GM21528 (cell line): Measurements from ENCODE around the gene C1QTNF1.

Experiments used
- ATAC-seq: cut with Tn5 transposase; IDR thresholded peaks from one replicate; pipeline ENCODE4 v1.9.1; 2021; ENCODE audit warnings: mild to moderate bottlenecking, moderate library complexity; ENCODE audit not compliant: unreplicated experiment, low FRiP score

The C1QTNF1 gene

DNA sequence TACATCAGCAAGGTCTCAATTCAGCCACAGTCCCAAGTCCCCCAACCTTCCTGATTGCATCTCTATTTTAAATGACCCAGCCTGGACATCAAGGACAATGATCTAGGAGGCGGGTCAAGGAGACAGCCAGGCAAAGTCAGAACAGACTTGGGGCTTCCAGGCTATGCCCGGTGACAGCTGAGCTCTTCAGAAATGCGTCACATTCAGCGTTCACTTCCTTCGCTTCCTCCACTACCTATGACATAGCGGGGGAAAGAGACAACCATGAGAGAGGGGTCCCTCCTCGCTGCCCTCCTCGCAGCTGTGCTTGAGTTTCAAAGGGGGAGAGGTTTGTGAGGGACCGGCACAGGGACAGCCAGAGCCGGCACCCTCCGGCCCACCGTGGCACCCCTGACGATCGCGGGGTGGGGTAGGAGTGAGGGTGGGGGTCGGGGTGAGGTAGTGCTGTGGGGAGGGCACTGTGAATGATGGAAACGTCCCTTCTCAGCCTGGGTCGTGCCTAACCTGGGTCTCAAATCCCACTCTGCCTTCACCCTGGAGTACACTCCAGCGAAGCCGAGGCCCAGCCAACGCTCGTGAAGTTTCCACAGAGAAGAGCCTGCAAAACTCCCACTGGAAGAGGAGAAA lies 31.9 kb upstream of the C1QTNF1 start:
- no peak for ATAC-seq

DNA sequence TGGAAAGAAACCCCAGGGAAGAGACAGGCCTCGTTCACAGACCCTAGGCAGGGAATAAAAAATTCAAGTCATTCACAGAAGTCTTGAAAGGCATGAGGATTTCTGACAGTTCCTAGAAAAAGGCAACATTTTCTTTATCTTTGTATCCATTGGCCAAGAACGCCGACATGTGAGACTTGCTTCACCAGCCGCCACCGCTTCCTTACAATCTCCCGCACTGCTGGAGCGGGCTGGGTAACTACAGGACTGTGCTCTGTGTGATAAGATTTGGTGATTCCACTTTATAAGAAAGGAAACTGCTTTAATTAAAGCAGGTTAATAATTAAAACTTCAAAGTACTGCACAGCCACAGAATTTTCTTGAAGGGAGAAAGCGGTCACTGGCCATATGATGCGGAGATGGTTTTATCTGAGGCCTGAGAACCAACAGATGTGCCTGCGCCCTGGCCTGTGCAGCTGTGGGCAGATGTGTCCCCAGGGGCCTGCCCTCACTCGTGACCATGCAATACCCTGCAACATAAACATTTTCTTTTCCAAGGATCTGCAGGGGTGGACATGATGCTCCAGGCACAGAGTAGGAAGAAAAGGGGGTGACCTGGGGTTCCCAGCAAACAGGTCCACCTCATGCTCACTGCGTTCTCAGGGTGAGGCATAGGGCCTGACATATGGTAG lies 31.3 kb upstream of the C1QTNF1 start:
- ATAC-seq = no peak

DNA sequence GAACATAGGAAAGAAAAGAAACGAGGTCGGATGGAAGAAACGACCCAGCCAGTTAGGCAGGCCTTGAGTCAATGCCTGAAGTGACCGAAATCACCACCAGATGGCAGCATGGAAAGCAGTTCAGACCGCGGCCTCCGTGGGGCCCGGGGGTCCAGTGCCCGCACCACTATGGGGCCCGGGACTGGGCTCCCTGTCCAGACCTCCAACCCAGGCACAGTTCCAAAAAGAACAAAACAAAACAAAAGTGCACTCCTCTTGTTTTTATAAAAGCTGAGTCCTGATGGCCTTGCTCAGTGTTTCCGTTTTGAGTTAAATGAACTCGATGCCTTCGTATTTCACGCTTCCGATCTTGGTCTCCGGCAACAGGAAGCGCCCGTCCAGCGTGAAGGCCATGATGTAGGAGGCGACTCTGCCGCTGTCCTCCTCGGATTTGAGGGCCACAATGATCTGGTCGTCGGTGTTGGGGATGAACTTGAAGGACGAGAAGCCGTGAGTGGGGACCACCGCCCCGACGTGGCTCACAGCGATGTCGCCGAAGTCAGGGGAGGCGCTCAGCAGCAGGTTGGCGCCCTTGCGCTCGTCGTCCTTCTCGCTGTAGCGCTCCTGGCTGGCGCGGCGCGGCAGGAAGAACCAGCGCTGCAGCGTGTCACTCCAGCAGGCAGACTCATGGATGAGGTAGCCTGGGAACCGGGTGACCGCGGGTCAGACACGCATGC lies 30.6 kb upstream of the C1QTNF1 start:
- no peak for ATAC-seq

DNA sequence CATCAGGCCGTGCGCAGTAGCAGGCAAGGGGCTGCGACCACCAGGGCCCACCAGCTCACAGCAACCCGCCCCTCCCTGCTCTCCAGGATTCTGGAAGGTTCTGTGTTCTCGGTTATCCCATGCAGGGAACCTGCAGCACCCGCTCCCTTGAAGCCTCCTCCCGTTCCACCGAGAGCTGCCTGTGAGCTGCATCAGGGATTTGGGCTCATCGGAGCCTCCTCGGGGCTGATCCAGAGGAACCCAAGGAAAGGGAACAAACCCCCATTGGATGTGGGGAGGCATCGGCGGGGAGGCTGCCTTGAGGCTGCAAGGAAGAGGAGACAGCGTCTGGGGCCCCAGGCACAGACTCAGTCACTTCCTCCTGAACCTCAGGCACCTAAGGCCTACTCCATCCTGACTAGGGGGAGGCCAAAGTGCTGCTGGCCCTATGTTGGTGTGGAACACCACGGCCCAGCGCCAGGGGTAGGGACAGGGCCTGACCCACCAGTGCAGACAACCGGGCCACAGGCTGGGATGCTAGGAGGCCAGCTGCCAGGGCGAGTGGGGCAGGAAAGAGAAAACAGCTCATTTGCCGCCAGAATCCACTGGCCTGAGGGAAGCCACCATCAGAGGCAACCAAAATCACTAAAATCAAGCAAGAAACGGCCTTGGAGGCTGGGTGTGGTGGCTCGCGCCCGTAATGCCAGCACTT lies 29.8 kb upstream of the C1QTNF1 start:
- ATAC-seq = no peak

DNA sequence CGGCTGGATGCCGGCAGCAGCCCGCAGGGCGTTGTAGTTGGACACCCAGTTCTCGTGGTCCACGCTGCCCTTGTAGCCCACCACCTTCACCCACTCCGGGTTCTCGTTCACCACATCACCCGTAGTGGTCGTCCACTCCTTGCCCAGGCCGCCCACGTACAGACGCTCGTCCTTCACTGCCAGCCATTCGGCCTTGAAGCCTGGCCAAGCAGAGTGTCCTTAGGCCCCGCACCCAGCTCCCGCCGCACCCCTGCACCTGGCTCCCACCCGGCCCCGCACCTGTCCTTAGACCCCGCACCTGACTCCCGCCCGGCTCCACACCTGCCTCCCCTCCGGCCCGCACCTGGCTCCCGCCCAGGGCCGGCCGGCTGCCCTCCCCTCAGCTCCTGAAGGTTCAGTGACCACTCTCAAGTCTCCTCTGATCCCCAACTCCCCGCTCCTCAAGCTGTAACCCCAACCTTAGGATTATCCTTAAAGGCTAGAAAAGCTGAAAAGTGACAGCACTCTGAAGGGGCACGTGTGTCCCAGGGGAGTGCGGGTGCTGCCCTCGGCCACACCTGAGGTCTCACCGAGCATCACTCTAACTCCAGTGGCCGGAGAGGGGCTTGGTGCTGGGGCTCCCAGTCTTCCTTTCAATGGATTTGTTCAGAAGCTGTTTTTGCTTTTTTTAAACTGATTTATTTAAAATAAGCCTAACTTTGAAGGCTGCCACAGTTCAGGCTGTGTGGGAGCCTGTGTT lies 28.8 kb upstream of the C1QTNF1 start:
- no peak for ATAC-seq

DNA sequence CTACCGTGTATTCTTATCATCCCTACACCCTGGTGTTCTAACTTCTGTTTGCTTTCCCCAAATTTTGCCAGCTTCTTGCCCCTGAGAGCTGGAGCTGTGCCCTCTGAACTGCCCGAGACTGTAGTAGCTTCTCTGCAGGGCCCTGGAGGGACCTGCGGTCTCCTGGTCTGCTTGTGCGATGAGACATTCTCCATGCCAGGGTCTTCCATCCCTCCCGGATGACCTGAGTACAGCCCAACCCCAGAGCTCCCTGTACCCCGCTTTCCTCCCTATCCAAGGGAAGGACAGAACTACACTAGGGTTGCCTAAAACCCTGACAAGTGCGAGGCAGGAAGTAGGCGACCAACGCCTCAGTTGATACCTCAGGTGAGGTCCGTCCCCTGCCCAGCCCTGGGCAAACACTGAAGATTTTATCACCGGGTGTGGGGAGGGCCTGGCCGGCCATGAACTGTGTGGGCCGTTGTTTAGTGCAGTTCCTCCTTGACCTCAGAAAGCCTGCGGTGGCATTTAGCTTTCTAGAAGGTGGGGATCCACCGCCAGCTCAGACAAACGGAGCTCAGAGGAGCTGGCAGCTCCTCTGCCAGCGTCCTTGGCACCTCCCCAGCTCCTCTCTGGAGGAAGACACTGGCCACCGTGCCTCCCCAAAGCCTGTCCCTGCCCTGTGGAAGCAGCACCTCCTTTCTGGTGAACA lies 28.1 kb upstream of the C1QTNF1 start:
- no peak for ATAC-seq

DNA sequence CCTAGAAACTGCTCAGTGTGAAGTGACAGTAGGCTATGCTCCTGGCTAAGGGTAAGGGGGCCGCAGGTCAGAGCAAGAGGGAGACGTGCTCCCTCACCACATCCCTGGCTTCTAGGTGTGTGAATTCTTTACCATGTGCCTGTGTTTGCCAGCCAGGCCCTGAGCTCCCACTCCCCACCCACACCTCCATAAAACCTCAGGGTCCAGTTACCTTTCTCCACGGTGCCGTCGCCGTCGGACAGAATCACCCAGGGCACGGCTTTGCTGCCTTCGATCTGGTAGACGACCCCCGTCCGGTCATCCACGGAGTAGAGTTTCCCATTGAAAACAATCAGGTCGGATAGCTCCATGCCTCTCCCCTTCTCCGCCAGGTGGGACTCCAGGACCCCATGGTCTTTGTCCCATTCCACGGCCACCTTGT lies 27.2 kb upstream of the C1QTNF1 start:
- ATAC-seq = no peak

DNA sequence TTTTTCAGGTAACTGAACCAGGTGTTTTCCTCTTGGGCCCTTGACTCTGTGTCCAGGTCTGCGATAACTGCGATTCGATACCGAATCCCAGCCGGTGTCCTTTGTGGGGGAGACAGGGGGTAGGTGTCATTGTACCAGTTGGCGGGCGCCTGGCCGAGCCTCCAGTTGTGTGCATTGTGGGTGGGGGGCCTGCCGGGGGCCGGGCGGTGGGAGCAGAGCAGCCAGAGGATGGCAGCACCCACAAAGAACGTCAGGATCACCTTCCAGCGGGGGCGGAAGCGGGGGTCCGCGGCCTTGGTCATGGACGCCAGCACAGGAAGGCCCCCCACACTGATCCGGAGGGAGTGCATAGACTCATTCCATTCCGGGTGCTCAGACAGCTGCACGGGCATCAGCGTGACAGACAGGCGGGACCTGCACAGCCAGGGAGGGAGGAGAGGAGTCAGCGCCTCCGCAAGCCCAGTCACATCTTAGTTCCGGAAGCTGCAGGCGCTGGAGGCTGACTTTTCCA lies 26.7 kb upstream of the C1QTNF1 start:
- no peak for ATAC-seq

DNA sequence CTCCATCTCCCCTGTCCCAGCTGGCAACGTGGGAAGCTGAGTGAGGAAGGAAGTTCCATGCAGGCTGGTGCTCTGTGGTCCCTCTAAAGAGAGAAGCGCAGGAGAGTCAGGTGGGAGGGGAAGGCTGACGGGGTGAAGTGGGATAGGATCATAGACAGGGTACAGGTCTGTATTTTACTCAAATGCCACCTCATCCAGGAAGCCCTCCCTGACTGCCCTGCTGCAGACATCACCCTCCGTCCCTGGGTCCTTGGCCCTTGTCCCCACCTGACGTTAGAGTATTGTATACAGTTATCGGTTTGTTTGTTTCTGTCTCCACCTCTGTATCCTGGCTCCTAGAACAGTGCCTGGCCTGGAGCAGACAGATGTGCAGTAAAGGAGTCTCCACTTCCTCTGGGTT lies 26.1 kb upstream of the C1QTNF1 start:
- ATAC-seq = no peak

DNA sequence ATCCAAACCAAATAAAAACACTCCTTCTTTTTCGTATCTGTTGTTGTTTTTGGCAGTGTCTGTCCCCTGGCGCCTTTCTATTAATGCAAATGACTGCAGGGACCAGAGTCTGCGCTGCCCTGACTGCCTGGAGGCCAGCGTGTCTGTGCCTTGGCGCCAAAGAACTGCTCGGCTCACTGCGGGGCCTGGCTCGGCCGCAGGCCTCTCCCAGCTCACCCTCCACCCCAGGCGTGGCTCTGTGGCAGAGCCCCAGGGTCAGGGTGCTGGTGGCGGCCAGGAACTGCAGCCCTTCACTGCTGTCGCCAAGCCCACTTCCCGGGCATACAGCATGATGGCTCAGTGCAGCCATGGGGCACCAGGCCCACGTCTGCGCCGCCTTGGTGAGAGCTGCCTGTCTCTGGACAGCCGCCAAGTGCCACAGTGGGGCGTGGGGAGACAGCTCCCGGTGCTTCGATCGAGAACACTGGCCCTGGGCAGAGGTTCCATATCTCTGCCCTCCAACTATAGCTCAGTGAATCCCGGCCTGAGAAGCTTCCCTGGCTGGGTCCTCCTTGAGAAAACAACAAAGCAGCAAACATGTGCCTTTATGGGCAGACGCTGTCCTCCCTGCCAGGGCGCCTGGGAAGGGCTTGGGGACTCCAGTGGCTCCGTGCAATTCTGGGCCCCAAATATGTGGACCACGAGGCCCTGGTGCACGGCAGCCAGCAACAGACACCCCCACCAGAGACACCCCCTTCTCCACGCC lies 25.5 kb upstream of the C1QTNF1 start:
- no peak for ATAC-seq

DNA sequence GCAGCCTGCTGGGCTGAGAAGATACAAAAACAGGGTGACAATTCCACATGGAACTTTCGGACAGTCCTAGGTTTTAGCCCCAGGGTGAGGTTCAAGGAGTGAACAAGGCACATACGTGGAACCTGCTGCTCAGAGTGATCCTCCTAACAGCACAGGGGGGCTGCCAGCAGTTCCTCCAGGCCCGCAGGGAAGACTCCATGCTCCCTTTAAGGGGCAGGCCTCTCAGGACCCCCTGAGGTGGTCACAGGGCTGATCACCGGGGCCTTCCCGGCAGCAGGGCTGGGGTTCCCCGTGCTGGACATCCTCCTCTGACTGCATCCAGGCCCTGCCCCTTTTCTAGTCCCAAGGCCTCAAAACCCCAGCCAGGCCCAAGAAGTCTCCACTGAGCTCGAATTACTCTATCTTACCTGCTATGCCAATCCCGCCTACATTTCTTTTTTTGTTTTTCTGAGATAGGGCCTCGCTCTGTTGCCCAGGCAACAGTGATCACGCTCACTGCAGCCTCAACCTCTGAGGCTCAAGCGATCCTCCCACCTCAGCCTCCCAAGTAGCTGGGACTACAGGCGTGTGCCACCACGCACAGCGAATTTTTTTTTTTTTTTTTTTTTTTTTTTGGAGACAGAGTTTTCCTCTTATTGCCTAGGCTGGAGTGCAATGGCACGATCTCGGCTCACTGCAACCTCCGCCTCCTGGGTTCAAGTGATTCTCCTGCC lies 24.8 kb upstream of the C1QTNF1 start:
- no peak for ATAC-seq

DNA sequence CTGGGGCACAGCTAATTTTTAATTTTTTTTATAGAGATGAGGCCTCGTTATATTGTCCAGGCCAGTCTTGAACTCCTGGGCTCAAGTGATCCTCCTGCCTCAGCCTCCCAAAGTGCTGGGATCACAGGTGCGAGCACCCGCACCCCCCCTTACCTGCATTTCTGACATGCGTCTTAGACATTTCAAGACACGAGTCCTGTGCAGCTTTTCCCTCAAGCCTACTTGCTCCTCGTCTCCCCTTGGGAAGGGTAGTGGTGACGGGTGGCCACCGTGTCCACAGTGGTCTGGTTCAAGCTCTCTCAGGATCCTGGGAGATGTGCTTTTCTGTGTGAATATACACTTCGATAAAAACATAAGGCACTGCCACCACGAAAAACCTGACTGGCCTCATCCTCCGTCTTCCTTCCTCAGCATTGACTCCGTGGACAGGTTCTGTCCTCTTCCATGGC lies 24.0 kb upstream of the C1QTNF1 start:
- ATAC-seq = no peak

DNA sequence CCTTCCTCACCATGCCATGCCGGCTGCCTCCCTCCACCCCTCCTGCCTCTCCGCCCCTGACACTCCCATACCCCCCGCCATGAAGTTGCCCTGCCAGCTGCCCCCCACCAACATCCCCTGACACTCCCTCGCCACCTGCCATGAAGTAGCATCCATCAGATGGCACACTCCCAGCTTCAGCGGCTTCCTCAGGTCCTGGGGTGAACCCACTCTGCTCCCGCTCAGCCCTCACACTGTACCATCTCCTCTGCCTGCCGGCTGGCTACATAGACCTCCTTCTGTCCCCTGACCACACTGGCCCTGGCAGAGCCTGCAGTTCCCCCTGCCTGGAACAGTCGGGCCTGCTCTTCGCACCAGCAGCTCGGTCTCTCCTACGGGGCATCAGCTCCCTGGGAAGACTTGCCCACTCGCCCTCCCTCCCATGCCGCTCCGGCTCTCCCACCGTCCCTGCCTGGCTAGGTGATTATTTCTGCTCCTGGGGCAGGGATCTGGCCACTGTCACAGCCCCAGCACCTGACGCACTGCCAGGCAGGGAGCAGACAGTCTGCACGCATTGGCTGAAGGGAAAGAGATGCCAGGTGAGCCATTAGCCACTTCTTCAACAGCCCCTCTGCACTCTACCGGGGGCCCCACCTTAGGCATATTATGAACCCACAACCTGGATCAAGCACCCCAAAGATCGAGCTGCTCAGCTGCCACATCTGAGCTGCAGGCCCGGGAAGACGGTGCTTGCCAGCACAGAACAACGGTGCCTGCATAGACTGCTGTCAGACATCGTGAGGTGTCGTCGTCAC lies 23.4 kb upstream of the C1QTNF1 start:
- ATAC-seq = no peak

DNA sequence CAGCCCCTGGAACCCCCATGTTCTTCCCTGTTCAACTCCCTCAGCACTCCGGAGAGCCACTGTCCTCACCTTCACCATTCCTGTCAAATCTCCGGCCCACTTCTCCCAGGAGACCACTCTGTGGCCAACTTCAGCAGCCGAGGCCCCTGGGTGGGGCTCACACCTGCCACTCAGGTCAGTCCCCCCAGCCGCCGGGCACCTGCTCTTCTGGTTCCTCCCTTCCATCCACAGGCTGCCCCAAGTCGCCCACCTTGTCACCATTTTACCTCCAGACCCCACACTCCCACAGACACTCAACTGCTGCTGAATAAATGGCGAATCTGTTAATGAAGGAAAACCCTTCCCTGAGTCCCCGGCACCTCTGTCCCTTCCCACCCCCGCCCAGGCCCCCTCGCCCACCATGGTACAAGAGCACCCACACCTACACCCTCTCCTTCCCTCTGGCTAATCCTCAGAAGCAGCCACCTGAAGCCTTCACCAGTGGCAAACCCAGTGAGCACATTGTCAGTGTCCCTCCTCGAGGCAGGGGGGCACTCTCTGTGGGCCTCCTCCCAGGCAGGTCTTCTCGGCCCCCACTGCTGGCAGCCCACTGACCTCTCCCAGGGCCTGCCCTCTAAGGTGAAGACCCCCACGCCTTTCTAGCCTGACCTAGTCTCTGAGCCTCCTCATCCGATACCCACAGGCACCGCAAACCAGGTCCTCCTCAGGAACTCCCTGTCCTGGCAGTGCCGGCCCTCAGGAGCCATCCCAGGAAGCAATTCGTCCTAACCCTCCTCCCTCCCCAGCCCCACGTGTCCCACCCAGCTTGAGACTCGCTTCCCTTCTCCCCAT lies 22.6 kb upstream of the C1QTNF1 start:
- no peak for ATAC-seq

DNA sequence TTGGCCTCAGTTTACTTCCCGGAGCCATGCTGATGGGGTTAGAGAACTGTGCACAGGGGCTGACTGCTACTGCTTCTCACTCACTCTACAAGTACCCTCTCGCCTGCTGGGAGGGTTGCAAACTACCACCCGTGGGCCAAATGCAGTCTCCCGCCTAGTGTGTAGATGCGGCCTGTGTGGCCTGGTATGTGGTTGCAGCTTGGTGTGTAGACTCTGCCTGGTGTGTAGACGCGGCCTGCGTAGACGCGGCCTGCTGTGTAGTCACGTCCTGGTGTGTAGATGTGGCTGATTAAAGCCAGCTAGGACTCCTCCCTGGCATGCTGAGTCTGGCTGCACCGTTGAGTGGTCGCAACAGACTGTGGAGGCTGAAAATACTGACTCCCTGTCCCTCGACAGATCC lies 21.7 kb upstream of the C1QTNF1 start:
- no peak for ATAC-seq

DNA sequence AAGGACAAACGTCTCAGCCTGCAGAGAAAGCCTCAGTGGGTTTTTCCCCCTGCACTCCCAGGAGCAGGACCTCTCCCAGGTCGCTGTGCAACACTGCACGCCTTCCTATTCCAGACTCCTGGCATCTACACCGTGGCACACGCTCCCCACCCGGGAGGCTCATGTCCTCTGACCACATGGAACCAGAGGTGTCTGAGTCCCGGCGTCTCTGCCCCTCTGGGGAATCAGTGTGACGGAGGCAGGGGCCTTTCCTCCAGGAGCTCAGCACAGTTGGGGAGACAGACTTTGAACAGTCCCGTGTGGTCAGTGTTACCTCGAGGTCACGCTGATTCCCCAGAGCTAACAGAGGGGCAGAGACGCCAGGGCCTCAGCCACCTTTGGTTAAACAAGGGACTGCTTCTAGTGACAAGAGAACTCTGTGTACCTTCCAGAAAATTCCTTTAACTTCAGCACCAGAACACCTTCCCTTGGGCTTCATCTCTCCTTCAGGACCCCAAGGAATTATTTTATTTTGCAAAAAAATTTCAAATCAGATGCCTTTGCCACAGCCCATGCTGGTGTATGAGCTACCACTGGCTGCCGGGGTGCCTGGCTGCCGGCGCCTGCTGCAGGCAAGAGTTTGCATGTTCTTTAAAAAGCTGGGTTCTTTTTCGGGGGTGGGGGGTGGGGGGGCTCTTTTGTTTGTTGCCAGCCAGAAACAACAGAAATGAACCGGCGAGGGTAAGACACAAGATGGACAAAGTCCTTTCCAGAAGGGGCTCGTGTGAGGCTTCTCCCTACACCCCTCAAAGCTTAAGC lies 21.0 kb upstream of the C1QTNF1 start:
- no peak for ATAC-seq
